Aorta (tissue), 5 donors: ENCODE measurements around the gene NSRP1. TPM values are rescaled to one million over a fixed set of nuclear protein-coding genes. Genes with fewer than 3 reads are reported as not detected.
"Not testable (repeated sequence)": the region's sequence is repeated elsewhere in the genome, so short reads cannot be mapped to it uniquely, and the experiment has no call there.

ENCODE experiments used
- ATAC-seq: fragments of 200-7000 bp; cut with Tn5 transposase; one replicate; pipeline ENCODE4 v1.9.1; 2022; ENCODE audit warnings: moderate library complexity; ENCODE audit not compliant: low FRiP score
- DNase-seq, 2 donors: peaks; one replicate each; pipeline ENCODE4 v3.0.0-alpha.2; 2020
- H3K27ac ChIP-seq, 2 donors: one replicate each; pipeline ENCODE4 v1.5.1; 2013; ENCODE audit warnings: low read length in 2 of 2, mild to moderate bottlenecking in 2 of 2, moderate library complexity in 2 of 2, control low read depth in 1 of 2, inconsistent platforms in 1 of 2, low read depth in 1 of 2
- H3K27me3 ChIP-seq, 2 donors: one replicate each; pipeline ENCODE4 v1.6.1; 2013; ENCODE audit warnings: control low read depth in 1 of 2, low read length in 1 of 2, mild to moderate bottlenecking in 1 of 2, moderate library complexity in 1 of 2; ENCODE audit not compliant: insufficient read depth in 2 of 2, control insufficient read depth in 1 of 2
- H3K36me3 ChIP-seq, 2 donors: one replicate each; pipeline ENCODE4 v1.6.1; 2013; ENCODE audit warnings: control low read depth in 1 of 2, low read length in 1 of 2, mild to moderate bottlenecking in 1 of 2; ENCODE audit not compliant: insufficient read depth in 2 of 2, control insufficient read depth in 1 of 2
- H3K4me1 ChIP-seq, 2 donors: one replicate each; pipeline ENCODE4 v1.6.1; 2013; ENCODE audit warnings: low read length in 2 of 2, control low read depth in 1 of 2, mild to moderate bottlenecking in 1 of 2, moderate library complexity in 1 of 2; ENCODE audit not compliant: insufficient read depth in 2 of 2, control insufficient read depth in 1 of 2
- H3K4me3 ChIP-seq, 2 donors: one replicate each; pipeline ENCODE4 v1.5.1; 2013; ENCODE audit warnings: low read length in 2 of 2, control low read depth in 1 of 2, mild to moderate bottlenecking in 1 of 2
- H3K9me3 ChIP-seq: one replicate; pipeline ENCODE4 v1.6.1; 2013; ENCODE audit warnings: mild to moderate bottlenecking, low read length; ENCODE audit not compliant: control insufficient read depth
- WGBS, 2 donors: extraction: QIAGEN DNeasy Blood & Tissue Kit; methylation state at CpG; one replicate each; pipeline ENCODE4 v1.1.7; 2013; 5-methylcytosine and 5-hydroxymethylcytosine counted together
- intact Hi-C, 2 donors: fragments of 100-400 bp; cut with DNase I; formaldehyde crosslinking; loops; one replicate each; pipeline versions ENCODE4 v1.14.2 to v1.15.0; 2022
- polyA plus RNA-seq, 2 donors: library from polyadenylated mRNA; stranded (reverse); fragments of 200-250 nt; gene quantifications; one replicate each; pipeline ENCODE4 v1.2.3, GENCODE V29; 2013
- total RNA-seq, 2 donors: library from RNA; stranded (reverse); fragmentation: NEBNext Ultra II Directional; extraction: Animal tissue kit (Norgen Biotek cat#: 25700); gene quantifications; one replicate each; pipeline ENCODE4 v1.2.1, GENCODE V29; 2021
- donor health status: healthy with polysubstance abuse.
- donor health status: Bipolar disorder and iron deficiency.
- donor health status: DM: no; HTN: no; CAD: no.
- donor health status: DM: no; HTN: no; CAD: no.
- donor health status: DM: yes; HTN: yes; CAD: no.

NSRP1 gene
- total and polyA plus RNA-seq, 4 donors: 39.5 to 91.9 (median 60.0) TPM

- ATAC-seq (no peak), DNase-seq (no peak)
- Histone ChIP-seq H3K4me3 (no peak overlapping the region), H3K27me3 (no peaks in the 10 kb centered on the region), H3K36me3 (no peaks in the 10 kb centered on the region), H3K9me3 (no peaks in the 10 kb centered on the region), H3K27ac (no peak overlapping the region), H3K4me1 (no peaks in the 10 kb centered on the region)
- intact Hi-C loops: no loop called here
- WGBS, 2 donors: 29 to 50% methylated on average over 3 of the region's 3 CpGs
Observed at GRCh38 chr17:30225112-30225511, 108.5 kb downstream of the NSRP1 start.

GRCh38 chr17:30225919-30226553, 109.4 kb downstream of the NSRP1 start:
- WGBS, 2 donors: 83% methylated on average over 15 of the region's 15 CpGs

GRCh38 chr17:30226878-30227277, 110.3 kb downstream of the NSRP1 start:
- intact Hi-C loops: no loop called here
- DNase-seq: peak in 1 of 2 donors; percentile 39
- no peak for ATAC-seq
- WGBS, 2 donors: 89 to 92% methylated on average over 10 of the region's 10 CpGs
- Histone ChIP-seq H3K4me1 (no peaks in the 10 kb centered on the region), H3K9me3 (no peaks in the 10 kb centered on the region), H3K27me3 (no peaks in the 10 kb centered on the region), H3K27ac (no peak overlapping the region), H3K36me3 (no peaks in the 10 kb centered on the region), H3K4me3 (no peak overlapping the region)

More at GRCh38 chr17:30225919-30226553, 109.4 kb downstream of the NSRP1 start:
- DNase-seq: no peak
- no peaks in the 10 kb centered on the region for H3K4me1 ChIP-seq
- H3K27ac ChIP-seq: no peak overlapping the region
- H3K4me3 ChIP-seq: no peak overlapping the region
- H3K27me3 ChIP-seq: no peaks in the 10 kb centered on the region
- H3K36me3 ChIP-seq: no peaks in the 10 kb centered on the region
- ATAC-seq: no peak
- intact Hi-C loops: no loop called here
- H3K9me3 ChIP-seq: no peaks in the 10 kb centered on the region

DNA sequence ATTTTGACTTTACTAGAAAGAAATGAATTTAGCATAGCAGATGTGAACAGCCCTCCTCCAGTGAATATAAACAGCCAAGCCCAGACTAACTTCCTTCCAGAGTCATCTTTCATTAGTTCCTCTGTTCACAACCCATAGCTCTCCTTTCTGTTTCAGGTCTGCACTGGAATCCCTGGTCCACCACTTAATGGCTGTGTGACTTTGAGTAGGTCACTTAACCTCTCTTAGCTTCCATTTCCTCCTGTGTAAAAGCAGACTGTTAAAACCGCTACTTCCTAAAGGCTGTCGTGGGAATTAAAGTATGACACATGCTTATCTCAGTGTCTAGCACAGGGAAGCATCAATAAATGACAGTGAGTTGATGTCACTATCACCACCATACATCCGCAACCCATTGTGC, 111.4 kb downstream of the NSRP1 start:
- H3K36me3 ChIP-seq: no peaks in the 10 kb centered on the region
- H3K27ac ChIP-seq: no peak overlapping the region
- H3K4me3 ChIP-seq: no peak overlapping the region
- DNase-seq (no peak), ATAC-seq (no peak)
- intact Hi-C loops: no loop called here
- H3K9me3 ChIP-seq: no peaks in the 10 kb centered on the region
- H3K27me3 ChIP-seq: no peaks in the 10 kb centered on the region
- no peaks in the 10 kb centered on the region for H3K4me1 ChIP-seq
- WGBS, 2 donors: 96 to 98% methylated on average over 3 of the region's 3 CpGs

DNA sequence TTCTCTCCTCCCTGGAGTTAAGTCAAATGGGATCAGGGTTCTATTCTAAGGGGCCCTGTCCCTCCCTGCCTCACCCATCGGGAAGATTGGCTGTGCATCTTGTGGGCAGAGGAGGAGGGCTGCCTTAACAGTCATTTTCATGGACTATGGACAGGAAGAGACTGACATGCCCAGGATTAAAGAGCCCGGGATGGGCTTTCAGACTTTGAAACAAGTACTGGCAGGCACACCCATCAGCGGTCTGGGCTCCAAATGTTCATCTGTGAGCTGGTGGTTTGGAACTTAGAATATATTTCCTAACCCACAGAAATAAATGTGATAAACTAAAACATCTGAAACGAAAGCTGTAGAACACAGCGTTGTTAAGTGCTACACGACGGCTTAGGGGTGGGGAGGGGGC, 112.4 kb downstream of the NSRP1 start:
- no peaks in the 10 kb centered on the region for H3K36me3 ChIP-seq
- no peaks in the 10 kb centered on the region for H3K9me3 ChIP-seq
- DNase-seq (no peak), ATAC-seq (no peak)
- H3K27ac ChIP-seq: no peak overlapping the region
- WGBS, 2 donors: 84% methylated on average over 7 of the region's 7 CpGs
- no peak overlapping the region for H3K4me3 ChIP-seq
- no peaks in the 10 kb centered on the region for H3K27me3 ChIP-seq
- no peaks in the 10 kb centered on the region for H3K4me1 ChIP-seq
- intact Hi-C loops: no loop called here

DNA sequence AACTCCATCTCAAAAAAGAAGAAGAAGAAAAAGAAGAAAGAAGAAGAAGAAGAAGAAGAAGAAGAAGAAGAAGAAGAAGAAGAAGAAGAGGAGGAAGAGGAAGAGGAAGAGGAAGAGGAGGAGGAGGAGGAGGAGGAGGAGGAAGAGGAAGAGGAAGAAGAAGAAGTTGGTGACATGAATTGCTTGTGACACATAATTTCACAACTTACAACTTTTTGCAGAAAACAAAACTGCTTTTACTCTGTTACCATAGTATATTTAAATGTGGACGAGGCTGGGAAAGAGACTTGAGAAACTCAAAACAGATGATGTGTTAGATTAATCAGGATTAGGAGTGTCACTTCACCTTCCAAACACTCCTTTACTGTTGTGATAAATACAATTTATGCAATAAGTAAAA, 113.4 kb downstream of the NSRP1 start:
- H3K4me3 ChIP-seq, ATAC-seq, H3K27me3 ChIP-seq, H3K4me1 ChIP-seq, intact Hi-C loops, H3K36me3 ChIP-seq, DNase-seq, H3K27ac ChIP-seq, H3K9me3 ChIP-seq: not testable (repeated sequence)
- WGBS, 2 donors: 83 to 86% methylated on average over 1 of the region's 1 CpG

- Histone ChIP-seq H3K4me1 (no peaks in the 10 kb centered on the region), H3K27ac (no peak overlapping the region), H3K9me3 (no peaks in the 10 kb centered on the region), H3K4me3 (no peak overlapping the region), H3K36me3 (no peaks in the 10 kb centered on the region), H3K27me3 (no peaks in the 10 kb centered on the region)
- ATAC-seq (no peak), DNase-seq (no peak)
- intact Hi-C loops: no loop called here
- 94 to 95% methylated on average over 7 of the region's 7 CpGs for WGBS, 2 donors
Observed at GRCh38 chr17:30230596-30231125, 114.0 kb downstream of the NSRP1 start.

- ATAC-seq (no peak), DNase-seq (no peak)
- Histone ChIP-seq H3K27me3 (no peaks in the 10 kb centered on the region), H3K36me3 (no peaks in the 10 kb centered on the region), H3K9me3 (no peaks in the 10 kb centered on the region), H3K27ac (no peak overlapping the region), H3K4me1 (no peaks in the 10 kb centered on the region), H3K4me3 (no peak overlapping the region)
- intact Hi-C loops: no loop called here
- 79 to 82% methylated on average over 10 of the region's 10 CpGs for WGBS, 2 donors
Observed at GRCh38 chr17:30232015-30232823, 115.6 kb downstream of the NSRP1 start.
